DOHH2 (cell line): ENCODE data around the gene GALNT18.

Source experiments
- H3F3A ChIP-seq: fragments of 200-600 bp; sonication (generic), shearing (Covaris generic); 2 replicates; pipeline ENCODE4 v1.6.0; 2016; ENCODE audit warnings: antibody characterized with exemption, mild to moderate bottlenecking; ENCODE audit not compliant: control insufficient read depth, insufficient read depth
- H3K27ac ChIP-seq: fragments of 200-600 bp; sonication (generic); 2 replicates; pipeline ENCODE4 v1.5.1; 2014; ENCODE audit warnings: low read depth, mild to moderate bottlenecking, low read length, moderate library complexity
- H3K27me3 ChIP-seq: fragments of 200-600 bp; sonication (generic); 2 replicates; pipeline ENCODE4 v1.6.1; 2014; ENCODE audit warnings: mild to moderate bottlenecking, low read length, mixed read lengths; ENCODE audit not compliant: control insufficient read depth
- H3K36me3 ChIP-seq: fragments of 200-600 bp; sonication (generic); 2 replicates; pipeline ENCODE4 v1.6.1; 2014; ENCODE audit warnings: mild to moderate bottlenecking, low read length, moderate library complexity, mixed read lengths; ENCODE audit not compliant: control insufficient read depth
- H3K4me1 ChIP-seq: fragments of 200-600 bp; sonication (generic); 2 replicates; pipeline ENCODE4 v1.6.1; 2014; ENCODE audit warnings: mild to moderate bottlenecking, low read length, mixed read lengths; ENCODE audit not compliant: control insufficient read depth
- H3K4me2 ChIP-seq: fragments of 200-600 bp; sonication (generic); 2 replicates; pipeline ENCODE4 v1.6.0; 2014; ENCODE audit warnings: mild to moderate bottlenecking, low read length, moderate library complexity
- H3K4me3 ChIP-seq: fragments of 200-600 bp; sonication (generic); 2 replicates; pipeline ENCODE4 v1.5.1; 2014; ENCODE audit warnings: mild to moderate bottlenecking, low read length, mixed read lengths
- H3K79me2 ChIP-seq: fragments of 200-600 bp; sonication (generic); 2 replicates; pipeline ENCODE4 v1.6.1; 2014; ENCODE audit warnings: mild to moderate bottlenecking, low read length, mixed read lengths; ENCODE audit not compliant: control insufficient read depth
- H3K9me2 ChIP-seq: fragments of 200-600 bp; sonication (generic); replicated peaks from 2 replicates; pipeline ENCODE4 v1.6.1; 2014; ENCODE audit warnings: mild to moderate bottlenecking, low read length, mixed read lengths; ENCODE audit not compliant: control insufficient read depth
- H3K9me3 ChIP-seq: fragments of 200-600 bp; sonication (generic); 2 replicates; pipeline ENCODE4 v1.6.1; 2014; ENCODE audit warnings: antibody characterized with exemption, low read length, mixed read lengths; ENCODE audit not compliant: control insufficient read depth, insufficient read depth
- H4K20me1 ChIP-seq: fragments of 200-600 bp; sonication (generic); 2 replicates; pipeline ENCODE4 v1.6.0; 2014; ENCODE audit warnings: low read depth, mild to moderate bottlenecking, antibody characterized with exemption, low read length, moderate library complexity; ENCODE audit not compliant: control insufficient read depth, insufficient read depth
- CTCF ChIP-seq: fragments of 200-600 bp; sonication (generic); IDR thresholded peaks from one replicate; pipeline ENCODE4 v1.5.1; 2014; ENCODE audit warnings: antibody characterized with exemption, mild to moderate bottlenecking, low read depth, low read length; ENCODE audit not compliant: poor library complexity, severe bottlenecking
- EZH2phosphoT487 ChIP-seq: fragments of 200-600 bp; sonication (generic); IDR thresholded peaks from 2 replicates; pipeline ENCODE4 v1.6.1; 2017; ENCODE audit warnings: borderline replicate concordance, mild to moderate bottlenecking, antibody characterized with exemption, low read length, moderate library complexity, mixed read lengths

GALNT18 gene

GRCh38 chr11:11351042-11351586 is 270.7 kb downstream of the GALNT18 start:
- TF ChIP-seq EZH2phosphoT487 (no peak), CTCF (no peak)
- Histone ChIP-seq H4K20me1 (no peaks in the 10 kb centered on the region), H3K27ac (no peak overlapping the region), H3K9me2 (no peaks in the 10 kb centered on the region), H3K4me3 (no peak overlapping the region), H3F3A (no peaks in the 10 kb centered on the region), H3K36me3 (no peaks in the 10 kb centered on the region), H3K9me3 (no peaks in the 10 kb centered on the region), H3K4me1 (no peaks in the 10 kb centered on the region), H3K4me2 (no peak overlapping the region), H3K27me3 (peaks cover 2% of the 10 kb centered on the region; the same call in 1 of the 2 replicates), H3K79me2 (no peaks in the 10 kb centered on the region)

GRCh38 chr11:11349870-11350337 is 271.9 kb downstream of the GALNT18 start:
- Histone ChIP-seq H3K4me1 (no peaks in the 10 kb centered on the region), H4K20me1 (no peaks in the 10 kb centered on the region), H3K4me2 (no peak overlapping the region), H3K36me3 (no peaks in the 10 kb centered on the region), H3K79me2 (no peaks in the 10 kb centered on the region), H3K27ac (no peak overlapping the region), H3K4me3 (no peak overlapping the region), H3K9me3 (no peaks in the 10 kb centered on the region), H3F3A (no peaks in the 10 kb centered on the region), H3K9me2 (no peaks in the 10 kb centered on the region), H3K27me3 (peaks cover 2% of the 10 kb centered on the region; the same call in 1 of the 2 replicates)
- no peak for TF ChIP-seq CTCF
- TF ChIP-seq EZH2phosphoT487 = no peak

- TF ChIP-seq CTCF (no peak), EZH2phosphoT487 (no peak)
- no peaks in the 10 kb centered on the region for H3K36me3 ChIP-seq
Observed at GRCh38 chr11:11349106-11349825, 272.5 kb downstream of the GALNT18 start.

More at GRCh38 chr11:11349106-11349825, 272.5 kb downstream of the GALNT18 start:
- H3K4me3 ChIP-seq = no peak overlapping the region
- no peaks in the 10 kb centered on the region for H3K79me2 ChIP-seq
- H3K4me1 ChIP-seq = no peaks in the 10 kb centered on the region
- no peaks in the 10 kb centered on the region for H3K9me3 ChIP-seq
- H3K27me3 ChIP-seq = peaks cover 2% of the 10 kb centered on the region; the same call in 1 of the 2 replicates
- H3K27ac ChIP-seq = no peak overlapping the region
- no peaks in the 10 kb centered on the region for H3F3A ChIP-seq
- H3K9me2 ChIP-seq = no peaks in the 10 kb centered on the region
- no peak overlapping the region for H3K4me2 ChIP-seq
- H4K20me1 ChIP-seq = no peaks in the 10 kb centered on the region
